GM21576 (cell line): ENCODE data around the gene DUSP22.
"Not testable (repeated sequence)": the region's sequence is repeated elsewhere in the genome, so short reads cannot be mapped to it uniquely, and the experiment has no call there.

ENCODE experiments used
- ATAC-seq: cut with Tn5 transposase; IDR thresholded peaks from one replicate; pipeline ENCODE4 v1.9.1; 2021; ENCODE audit warnings: mild to moderate bottlenecking, moderate library complexity; ENCODE audit not compliant: unreplicated experiment

DUSP22 gene, protein sequence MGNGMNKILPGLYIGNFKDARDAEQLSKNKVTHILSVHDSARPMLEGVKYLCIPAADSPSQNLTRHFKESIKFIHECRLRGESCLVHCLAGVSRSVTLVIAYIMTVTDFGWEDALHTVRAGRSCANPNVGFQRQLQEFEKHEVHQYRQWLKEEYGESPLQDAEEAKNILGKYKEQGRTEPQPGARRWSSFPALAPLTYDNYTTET

DNA sequence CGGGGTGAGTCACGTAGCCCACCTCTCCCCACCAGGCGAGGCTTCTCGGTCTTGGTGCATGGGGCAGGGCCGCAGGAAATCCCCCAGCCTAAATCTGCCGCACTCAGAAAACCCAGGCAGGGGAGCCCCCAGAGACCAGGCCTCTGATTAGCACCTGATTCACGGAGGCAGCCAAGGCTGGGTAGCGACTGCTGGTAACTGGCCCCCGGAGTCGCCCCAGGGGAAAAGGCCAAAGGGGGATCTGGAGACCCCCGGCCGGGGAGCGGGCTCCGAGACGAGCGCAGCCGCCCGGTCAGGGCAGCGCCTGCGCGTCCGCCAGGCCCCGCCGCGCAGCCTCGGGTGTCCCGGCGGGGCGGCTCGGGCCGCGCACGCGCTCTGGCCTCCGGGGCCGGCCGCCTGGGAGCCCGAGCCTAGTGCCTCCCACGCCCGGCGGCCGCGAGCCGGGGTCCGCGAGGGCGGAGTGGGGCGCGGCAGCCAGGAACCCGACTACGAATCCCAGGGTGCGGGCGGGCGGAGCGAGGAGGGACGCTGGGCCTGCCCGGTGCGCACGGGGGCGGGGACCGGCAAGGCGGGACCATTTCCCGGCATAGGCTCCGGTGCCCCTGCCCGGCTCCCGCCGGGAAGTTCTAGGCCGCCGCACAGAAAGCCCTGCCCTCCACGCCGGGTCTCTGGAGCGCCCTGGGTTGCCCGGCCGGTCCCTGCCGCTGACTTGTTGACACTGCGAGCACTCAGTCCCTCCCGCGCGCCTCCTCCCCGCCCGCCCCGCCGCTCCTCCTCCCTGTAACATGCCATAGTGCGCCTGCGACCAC lies at the start of gene DUSP22:
Gene DUSP22 (plus strand): TSS at position 791 of the 809 bp plus-strand sequence. CDS start 53 bp downstream, outside the sequence.
- peak; percentile 42 for ATAC-seq

DNA sequence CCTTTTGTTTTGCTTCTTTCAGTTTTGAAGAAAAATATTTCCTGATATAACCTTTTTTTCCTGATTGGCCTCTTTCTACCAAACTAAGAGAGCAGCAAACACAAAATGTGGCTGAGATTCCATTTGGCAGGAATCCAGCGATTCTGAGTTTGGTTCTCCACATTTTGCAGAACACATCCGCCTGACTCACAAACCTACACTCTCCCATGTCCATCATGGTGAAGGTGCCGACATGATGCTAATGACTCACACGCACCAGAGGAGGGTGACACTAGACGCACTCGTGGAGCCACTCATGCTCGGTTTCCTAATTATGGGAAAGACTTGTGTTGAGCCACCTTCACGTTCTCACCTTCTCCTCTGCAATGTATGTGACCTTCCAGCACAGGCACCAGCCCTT lies 45.9 kb upstream of the DUSP22 start:
- ATAC-seq = no peak

DNA sequence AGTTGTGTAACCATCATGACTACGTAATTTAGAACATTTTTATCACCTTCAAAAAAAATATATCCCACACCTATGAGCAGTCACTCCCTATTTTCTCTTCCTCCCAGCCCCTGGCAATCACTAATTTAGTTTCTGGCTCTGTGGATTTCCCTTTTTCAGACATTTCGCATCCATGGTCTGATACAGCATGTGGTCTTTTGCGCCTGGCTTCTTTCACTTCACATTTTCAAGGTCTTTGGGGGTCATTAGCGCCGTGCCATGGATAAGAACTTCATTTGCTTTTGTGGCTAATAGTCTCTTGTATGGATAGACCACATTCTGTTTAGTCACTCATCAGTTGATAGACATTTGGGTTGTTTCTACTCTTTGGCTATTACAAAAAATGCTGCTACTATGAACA lies 44.9 kb upstream of the DUSP22 start:
- ATAC-seq = no peak

DNA sequence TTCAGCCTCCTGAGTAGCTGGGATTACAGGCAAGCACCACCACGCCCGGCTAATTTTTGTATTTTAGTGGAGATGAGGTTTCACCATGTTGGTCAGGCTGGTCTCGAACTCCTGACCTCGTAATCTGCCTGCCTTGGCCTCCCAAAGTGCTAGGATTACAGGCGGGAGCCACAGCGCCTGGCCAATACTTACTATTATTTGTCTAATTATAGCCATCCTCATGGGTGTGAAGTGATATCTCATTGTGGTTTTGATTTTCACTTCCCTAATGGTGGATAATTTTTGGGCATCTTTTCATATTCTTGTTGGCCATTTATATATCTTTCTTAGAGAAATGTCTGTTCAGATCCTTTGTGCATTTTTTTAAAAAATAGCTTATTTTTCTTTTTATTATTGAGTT lies 44.2 kb upstream of the DUSP22 start:
- ATAC-seq = not testable (repeated sequence)

DNA sequence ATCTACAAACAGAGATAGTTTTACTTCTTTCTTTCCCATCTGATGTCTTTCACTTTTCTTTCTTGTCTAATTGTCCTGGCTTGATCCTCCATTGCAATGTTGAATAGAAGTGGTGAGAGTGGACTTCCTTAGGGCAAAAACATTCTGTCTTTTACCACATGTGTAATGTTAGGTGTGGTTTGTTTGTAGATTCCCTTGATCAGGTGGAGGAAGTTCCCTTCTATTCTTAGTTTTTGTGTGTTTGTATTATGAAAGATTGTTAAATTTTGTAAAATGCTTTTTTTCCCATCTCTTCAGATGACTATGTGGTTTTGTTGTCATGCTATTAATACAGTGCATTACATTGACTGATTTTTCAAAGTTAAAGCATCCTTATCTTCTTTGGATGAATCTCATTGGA lies 41.6 kb upstream of the DUSP22 start:
- no peak for ATAC-seq

DNA sequence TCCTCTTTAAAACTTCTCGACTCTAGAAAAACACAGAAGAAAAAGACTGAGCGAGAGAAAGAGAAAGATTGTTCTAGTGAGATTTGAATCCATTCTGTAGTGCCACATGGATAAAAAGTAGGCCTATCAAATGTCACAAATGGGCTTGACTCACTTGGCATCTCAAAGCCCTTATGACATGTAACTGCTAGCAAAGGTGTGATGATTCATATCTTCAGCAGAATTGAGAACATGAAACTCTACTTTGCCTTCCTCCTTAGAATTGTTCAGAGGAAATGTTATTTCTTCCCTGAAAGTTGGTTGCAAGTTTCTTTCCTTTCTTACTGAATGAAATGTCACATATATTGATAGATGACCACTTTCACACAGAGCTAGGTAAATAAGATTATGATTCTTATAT lies 40.4 kb upstream of the DUSP22 start:
- ATAC-seq = peak; percentile 53

DNA sequence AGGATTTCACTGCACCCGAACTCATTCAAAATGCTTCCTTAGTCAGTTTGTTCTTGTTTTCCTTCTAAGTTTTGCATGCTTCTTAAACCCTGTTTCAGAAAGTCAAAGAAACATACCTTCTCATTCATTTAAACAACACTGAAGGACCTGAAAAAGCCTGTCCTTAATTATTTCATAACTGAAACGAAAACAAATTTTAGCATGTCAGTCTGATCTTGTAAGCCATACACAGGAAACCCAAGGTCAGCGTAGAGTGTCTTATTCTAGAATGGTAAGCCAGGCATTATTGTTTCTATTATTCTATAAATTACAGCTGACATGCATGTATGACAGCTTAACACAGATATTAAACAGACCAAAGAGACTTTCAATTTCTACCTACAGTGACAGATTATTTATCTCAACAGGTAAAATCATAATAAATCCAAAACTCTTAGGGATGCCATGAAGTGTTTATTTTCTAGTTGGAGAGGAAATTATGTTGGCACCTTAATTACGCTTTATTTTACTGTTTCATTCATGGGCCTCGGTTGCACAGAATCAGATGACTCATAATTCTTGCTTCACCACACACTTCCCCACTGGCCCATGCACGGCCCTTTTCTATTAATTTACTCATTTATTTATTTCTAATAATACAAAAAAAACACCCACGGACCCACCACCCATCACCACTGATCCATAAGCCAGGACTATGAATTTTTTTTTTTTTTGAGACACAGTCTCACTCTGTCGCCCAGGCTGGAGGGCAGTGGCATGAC lies 39.3 kb upstream of the DUSP22 start:
- no peak for ATAC-seq

DNA sequence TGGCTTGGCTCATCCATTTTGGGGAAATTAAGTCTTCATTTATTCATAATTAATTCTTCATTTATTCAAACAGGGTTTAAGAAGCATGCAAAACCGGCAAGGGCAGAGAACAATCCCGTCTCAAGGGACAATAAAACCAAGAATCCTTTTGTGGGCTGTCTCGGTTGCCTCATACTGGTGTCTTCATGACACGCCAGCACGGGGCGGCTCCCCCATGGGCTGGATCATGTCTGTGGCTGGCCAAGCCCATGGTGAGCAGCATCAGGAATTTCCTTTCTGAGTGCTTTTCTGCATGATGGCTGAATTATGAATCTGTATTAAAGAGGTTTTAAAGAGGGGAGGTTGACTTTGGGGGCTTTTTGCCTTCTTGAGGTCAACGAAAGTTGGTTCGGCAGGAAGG lies 38.3 kb upstream of the DUSP22 start:
- ATAC-seq = no peak

DNA sequence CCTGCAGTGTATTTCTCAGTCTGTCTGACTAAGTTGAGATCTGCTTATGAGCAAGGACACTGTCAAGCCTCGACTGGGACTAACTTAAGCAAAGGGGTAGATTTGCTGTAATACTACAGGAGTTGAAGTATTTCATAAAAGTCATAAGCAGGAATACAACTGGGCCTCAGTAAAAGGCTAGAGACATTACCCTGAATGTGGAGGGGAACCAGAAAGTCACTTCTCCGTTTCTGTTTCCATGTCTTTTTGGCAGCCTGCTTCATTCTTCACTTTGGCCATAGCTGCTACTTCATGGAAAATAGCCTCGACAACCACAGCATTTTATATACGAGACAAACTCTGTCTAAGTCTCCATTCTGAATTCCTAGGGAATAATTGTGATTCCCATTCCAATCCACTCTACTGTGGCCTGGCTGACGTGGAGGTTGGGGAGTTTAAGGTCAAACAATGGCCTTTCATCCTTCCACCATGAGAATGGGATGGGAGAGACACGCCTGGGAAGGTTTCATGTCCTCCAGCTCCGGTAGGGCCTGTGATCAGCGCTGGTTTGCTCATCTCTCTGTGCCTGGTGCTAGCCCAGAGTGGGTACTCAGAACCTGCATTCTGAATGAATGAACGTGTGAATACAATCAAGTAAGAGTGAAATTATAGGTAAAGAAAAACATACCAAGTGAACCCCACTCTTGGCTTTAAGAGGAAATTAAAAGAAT lies 37.1 kb upstream of the DUSP22 start:
- no peak for ATAC-seq

DNA sequence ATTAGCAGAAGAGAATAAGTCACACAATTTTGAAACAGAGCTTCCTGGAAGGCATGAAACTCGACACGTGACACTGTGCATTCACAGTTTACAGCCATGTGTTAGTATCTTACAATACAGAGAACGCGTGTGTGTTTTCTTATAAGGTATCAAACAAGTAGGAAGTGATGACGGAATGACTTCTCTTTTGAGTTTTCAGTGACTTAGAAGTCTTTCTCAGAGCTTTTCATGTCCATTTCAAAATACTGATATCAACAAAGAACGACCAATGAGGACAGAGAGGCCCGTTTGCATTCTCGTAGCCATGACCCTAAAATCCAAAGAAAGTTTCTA lies 36.6 kb upstream of the DUSP22 start:
- no peak for ATAC-seq

DNA sequence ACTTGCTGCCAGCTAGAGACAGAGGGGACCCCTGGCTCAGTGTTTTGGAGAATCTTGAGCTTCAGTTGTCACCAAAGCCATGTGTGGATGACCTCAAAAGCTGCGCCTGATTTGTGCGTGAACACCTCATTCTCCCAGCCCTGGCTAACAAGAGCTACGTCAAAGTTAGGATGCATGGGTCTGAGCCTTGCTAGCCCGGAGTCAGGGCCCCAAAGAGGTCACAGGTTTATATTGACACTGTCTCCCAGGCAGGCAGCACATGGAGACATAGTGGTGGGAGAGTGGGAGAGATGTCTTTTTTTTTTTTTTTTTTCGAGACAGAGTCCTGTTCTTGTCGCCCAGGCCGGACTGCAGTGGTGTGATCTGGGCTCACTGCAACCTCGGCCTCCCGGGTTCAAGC lies 36.1 kb upstream of the DUSP22 start:
- no peak for ATAC-seq

DNA sequence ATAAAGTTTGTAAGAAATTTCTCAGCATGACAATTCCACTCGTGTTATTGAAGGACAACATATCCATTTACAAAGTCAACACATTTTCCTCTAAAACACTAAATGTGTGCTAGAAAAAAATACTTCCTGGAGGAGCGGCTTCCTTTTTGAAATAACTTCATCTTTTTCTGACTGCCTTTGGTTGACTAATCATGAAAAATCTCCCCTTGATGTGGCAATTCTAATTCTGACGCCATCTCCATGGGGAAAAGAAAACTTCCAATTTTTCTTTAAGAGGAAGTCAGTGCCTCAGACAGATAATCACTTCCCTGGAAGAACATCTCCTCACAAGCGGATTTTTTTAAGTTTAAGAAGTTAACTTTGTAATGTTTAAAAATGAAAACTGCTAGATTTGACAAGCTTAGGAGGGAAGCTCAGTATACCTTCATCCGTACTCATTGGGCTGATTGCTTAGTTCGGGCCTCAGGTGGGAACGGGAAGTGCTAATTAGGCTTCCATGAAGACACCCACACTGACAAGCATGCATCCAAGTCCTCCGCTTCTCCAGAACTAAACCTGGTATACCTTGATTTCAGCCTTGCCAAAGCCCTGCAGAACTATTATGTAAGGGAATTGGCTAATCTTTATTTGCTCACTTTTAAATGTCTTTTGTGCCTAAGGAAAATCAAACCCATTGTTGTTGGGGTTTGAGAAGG lies 35.1 kb upstream of the DUSP22 start:
- no peak for ATAC-seq

DNA sequence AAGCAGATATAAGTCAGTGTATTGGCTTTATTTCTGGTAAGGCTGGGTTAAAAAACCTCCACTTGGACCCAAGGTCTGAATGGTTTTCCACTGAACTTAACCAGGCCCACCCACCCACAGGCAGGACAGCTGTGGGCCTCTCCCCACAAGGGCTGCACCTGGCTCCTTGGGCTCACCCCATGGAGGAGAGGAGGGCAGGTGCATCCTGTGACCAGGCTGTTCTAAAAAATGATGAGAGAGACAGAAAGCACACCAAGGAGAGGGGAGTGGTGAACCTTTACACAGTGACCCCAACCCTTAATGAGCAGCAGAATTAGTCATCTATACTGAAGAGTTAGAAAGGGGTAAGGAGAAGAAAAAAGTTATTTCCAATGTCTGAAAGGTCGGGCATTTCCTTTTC lies 34.5 kb upstream of the DUSP22 start:
- no peak for ATAC-seq

DNA sequence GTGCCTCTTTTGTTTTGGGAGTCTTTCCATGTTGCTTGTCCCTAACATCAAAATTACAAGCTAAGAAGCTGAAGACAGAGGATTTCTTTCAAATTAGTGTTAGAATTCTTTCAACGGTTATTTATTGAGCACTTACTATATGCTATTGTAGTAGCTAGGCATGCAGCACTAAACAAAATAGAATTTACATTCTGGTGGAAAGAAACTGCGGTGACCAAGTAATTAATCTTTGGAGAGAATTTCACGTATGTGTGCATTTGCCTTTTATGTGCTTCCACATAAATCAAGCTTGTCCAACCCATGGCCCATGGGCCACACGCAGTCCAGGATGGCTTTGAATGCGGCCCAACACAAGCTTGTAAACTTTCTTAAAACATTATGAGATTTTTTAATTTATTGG lies 33.0 kb upstream of the DUSP22 start:
- ATAC-seq = no peak

DNA sequence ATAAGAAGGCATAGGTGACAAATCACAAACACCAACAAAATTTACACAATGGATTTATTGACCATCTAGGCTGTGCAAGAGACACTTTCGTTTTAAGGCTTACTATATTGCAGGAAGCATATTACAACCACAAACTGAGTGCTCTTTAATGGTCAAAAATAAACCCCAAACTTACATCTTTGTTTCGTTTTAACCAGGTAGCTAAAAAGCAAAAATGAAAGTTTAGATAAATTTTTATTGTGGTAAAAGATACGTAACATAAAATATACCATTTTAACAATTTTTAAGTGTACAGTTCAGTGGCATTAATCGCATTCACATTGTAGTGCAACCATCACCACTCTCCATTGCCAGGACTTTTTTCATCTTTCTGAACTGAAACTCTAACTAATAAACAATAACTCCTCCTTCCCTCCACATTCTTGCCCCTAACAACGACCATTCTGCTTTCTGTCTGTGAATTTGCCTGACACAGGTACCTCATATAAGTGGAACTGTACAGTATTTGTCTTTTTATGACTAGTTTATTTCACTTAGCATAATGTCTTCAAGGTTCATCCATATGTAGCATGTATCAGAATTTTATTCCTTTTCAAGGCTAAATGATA lies 32.3 kb upstream of the DUSP22 start:
- ATAC-seq = peak; percentile 81

DNA sequence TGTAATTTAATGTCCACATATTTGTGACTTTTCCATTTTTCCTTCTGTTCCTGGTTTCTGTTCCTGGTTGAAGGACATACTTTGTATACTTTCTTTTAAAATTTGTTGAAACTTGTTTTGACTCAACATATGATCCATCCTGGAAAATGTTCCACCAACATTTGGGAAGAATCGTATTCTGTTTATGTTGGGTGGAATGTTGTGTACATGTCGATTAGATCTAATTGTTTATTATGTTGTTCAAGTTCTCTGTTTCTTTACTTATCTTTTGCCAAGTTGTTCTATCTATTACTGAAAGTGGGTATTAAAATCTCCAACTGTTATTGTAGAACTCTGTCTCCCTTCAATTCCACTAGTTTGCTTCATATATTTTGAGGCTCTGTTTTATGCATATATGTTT lies 27.7 kb upstream of the DUSP22 start:
- ATAC-seq = no peak

DNA sequence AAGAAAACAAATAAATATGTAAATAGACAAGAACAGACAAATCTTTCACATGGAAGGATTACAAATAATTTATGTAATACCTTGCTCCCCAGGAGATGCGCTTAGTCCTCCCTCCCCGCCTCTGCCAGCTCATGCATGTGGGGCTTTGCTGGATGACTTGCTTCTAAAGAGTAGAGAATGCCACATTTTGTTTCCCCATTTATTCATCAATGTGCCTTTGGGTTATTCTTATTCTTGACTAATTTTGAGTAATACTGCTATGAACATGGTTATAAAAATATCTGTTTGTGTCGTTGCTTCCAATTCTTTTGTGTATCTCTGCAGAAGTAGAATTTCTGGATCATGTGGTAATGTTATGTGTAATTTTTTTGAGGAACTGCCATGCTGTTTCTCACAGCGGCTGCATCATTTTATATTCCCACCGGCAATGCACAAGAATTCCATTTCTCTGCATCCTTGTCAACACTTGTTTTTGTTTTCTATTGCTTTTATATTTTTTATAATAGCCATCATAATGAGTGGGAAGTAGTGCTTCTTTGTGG lies 23.8 kb upstream of the DUSP22 start:
- no peak for ATAC-seq

DNA sequence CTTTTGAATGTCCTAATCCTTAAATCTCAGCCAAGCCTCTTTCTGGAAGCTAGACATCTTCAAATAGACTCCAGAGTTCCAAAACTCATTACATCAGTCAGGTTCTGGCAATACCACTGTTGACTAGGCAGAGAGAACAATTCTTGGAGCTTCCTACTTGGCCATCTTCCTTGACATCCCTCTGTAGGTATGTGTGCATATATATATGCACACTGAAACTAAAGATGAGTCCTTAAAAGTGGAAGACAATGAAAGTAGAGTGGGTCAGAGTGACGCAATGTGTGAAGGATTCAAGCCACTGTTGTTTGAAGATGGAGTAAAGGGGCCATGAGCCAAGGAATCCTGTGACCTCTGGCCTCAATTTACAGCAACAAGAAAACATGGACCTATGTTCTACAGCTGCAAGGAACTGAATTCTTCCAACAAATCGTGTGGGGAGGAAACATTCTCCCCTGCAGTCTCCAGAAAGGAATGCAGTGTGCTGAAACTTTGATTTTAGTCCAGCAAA lies 18.7 kb upstream of the DUSP22 start:
- ATAC-seq = no peak

DNA sequence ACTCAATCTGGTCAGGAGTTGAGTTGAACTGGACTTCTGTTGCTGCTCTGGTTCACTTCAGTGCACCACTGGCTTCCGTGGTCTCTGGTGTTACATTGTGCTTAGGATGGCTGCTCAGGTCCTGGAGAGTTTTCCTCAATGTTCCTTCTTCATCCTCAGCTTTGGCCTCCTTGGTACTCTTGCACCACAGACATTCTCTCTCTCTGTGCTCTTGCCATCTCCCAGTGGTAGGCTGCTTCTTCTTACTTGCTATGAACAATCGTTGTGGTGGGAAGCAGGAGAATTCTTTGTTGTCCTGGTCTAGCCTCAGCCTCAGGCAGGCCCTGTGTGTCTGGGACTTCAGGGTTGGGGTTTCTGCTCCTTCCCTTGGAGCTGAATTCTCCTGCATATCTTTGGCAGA lies 14.5 kb upstream of the DUSP22 start:
- no peak for ATAC-seq

DNA sequence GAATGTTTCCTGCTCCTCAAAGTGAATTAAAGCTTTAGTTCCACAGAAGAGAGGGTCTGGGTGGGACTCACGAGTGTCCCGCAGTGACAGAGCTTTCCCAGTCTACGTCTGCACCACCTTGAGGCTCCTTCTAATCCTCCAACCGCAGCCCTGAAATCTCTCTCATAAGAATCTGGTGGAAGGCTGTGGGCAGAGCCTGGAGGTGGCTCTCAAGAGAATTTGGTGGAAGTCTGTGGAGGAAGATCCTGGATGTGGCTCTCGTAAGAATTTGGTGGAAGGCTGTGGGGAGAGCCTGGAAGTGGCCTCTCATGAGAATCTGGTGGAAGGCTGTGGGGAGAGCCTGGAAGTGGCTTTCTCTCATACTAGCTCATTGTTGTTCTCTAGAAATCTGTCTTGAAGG lies 13.8 kb upstream of the DUSP22 start:
- no peak for ATAC-seq
